Peyer's patch (tissue), 4 donors: ENCODE measurements around the gene KHK.

Source experiments
- POLR2A ChIP-seq, 2 donors: fragments of 450-650 bp; IDR thresholded peaks; one replicate each; pipeline ENCODE4 v1.5.1; 2017; ENCODE audit warnings: antibody characterized with exemption in 2 of 2, mild to moderate bottlenecking in 2 of 2, moderate library complexity in 2 of 2
- TF ChIP-seq, protein P1 (sequence below), 6 experiments: fragments of 450-650 bp in 4 of 6; fragments of 200-600 bp in 2 of 6; sonication (generic) in 1 of 6; IDR thresholded peaks; one replicate each; pipeline ENCODE4 v1.5.1; 2017 to 2019; ENCODE audit warnings: antibody characterized with exemption in 6 of 6, mild to moderate bottlenecking in 3 of 6, moderate library complexity in 1 of 6

DNA sequence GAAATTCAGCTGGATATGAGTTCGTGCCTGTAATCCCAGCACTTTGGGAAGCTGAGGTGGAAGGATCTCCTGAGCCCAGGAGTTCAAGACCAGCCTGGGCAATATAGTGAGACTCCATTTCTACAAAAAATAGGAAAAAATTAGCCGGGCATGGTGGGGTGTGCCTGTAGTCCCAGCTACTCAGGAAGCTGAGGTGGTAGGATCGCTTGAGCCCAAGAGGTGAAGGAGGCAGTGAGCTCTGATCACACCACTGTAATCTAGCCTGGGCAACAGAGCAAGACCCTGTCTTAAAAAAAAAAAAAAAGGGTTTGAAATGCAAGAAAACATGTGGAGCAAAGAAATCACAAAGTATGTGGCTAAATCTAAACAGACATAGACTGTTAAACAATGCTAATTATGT lies 22.5 kb downstream of the KHK start:
- no peak for TF ChIP-seq POLR2A (IDR thresholded peaks at IDR 0.05)
- TF ChIP-seq, protein P1, sequence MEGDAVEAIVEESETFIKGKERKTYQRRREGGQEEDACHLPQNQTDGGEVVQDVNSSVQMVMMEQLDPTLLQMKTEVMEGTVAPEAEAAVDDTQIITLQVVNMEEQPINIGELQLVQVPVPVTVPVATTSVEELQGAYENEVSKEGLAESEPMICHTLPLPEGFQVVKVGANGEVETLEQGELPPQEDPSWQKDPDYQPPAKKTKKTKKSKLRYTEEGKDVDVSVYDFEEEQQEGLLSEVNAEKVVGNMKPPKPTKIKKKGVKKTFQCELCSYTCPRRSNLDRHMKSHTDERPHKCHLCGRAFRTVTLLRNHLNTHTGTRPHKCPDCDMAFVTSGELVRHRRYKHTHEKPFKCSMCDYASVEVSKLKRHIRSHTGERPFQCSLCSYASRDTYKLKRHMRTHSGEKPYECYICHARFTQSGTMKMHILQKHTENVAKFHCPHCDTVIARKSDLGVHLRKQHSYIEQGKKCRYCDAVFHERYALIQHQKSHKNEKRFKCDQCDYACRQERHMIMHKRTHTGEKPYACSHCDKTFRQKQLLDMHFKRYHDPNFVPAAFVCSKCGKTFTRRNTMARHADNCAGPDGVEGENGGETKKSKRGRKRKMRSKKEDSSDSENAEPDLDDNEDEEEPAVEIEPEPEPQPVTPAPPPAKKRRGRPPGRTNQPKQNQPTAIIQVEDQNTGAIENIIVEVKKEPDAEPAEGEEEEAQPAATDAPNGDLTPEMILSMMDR (IDR thresholded peaks at IDR 0.05): no peak
